GM23338 (cell line): Measurements from ENCODE around the gene NFILZ. TPM values are rescaled to one million over a fixed set of nuclear protein-coding genes. Genes with fewer than 3 reads are reported as not detected.

Experiments
- ATAC-seq: fragments of 200-7000 bp; cut with Tn5 transposase; 3 replicates; pipeline ENCODE4 v1.9.1; 2020
- DNase-seq: peaks from one replicate; pipeline ENCODE4 v3.0.0-alpha.2; 2015; ENCODE audit warnings: low spot score
- H2AFZ ChIP-seq: fragments of 200-600 bp; sonication (generic); 2 replicates; pipeline ENCODE4 v1.8.0; 2016; ENCODE audit warnings: antibody characterized with exemption, mild to moderate bottlenecking, moderate library complexity
- H3F3A ChIP-seq: fragments of 200-600 bp; sonication (generic); replicated peaks from 2 replicates; pipeline ENCODE4 v1.8.0; 2017; ENCODE audit warnings: antibody characterized with exemption, mixed run types, low read depth
- H3K27ac ChIP-seq: fragments of 200-600 bp; sonication (generic); 2 replicates; pipeline ENCODE4 v1.6.1; 2016; ENCODE audit warnings: low read depth
- H3K27me3 ChIP-seq: fragments of 200-600 bp; sonication (generic); 2 replicates; pipeline ENCODE4 v1.8.0; 2016; ENCODE audit warnings: mild to moderate bottlenecking, mixed run types, moderate library complexity; ENCODE audit not compliant: insufficient read depth
- H3K36me3 ChIP-seq: fragments of 200-600 bp; sonication (generic); 2 replicates; pipeline ENCODE4 v1.8.0; 2016; ENCODE audit warnings: mild to moderate bottlenecking; ENCODE audit not compliant: insufficient read depth
- H3K4me1 ChIP-seq: fragments of 200-600 bp; sonication (generic); 2 replicates; pipeline ENCODE4 v1.8.0; 2016; ENCODE audit warnings: mild to moderate bottlenecking, moderate library complexity; ENCODE audit not compliant: insufficient read depth
- H3K4me2 ChIP-seq: fragments of 200-600 bp; sonication (generic); 2 replicates; pipeline ENCODE4 v1.7.1; 2017; ENCODE audit warnings: mixed run types
- H3K4me3 ChIP-seq: fragments of 200-600 bp; sonication (generic); 2 replicates; pipeline ENCODE4 v1.6.1; 2016; ENCODE audit warnings: mixed run types
- H3K79me2 ChIP-seq: fragments of 200-600 bp; sonication (generic); replicated peaks from 2 replicates; pipeline ENCODE4 v1.8.0; 2017; ENCODE audit warnings: mild to moderate bottlenecking; ENCODE audit not compliant: insufficient read depth
- H3K9me2 ChIP-seq: fragments of 200-600 bp; sonication (generic); 2 replicates; pipeline ENCODE4 v1.8.0; 2017; ENCODE audit not compliant: insufficient read depth
- H4K20me1 ChIP-seq: fragments of 200-600 bp; sonication (generic); replicated peaks from 2 replicates; pipeline ENCODE4 v1.8.0; 2017; ENCODE audit warnings: mild to moderate bottlenecking; ENCODE audit not compliant: insufficient read depth
- H3K27ac Mint-ChIP-seq: 2 replicates; pipeline ENCODE4 v1.8.0; 2020; ENCODE audit warnings: inconsistent platforms, mild to moderate bottlenecking, moderate library complexity, mixed read lengths
- H3K27me3 Mint-ChIP-seq: 3 replicates; pipeline ENCODE4 v1.8.0; 2022; ENCODE audit warnings: low read depth, mild to moderate bottlenecking, moderate library complexity, mixed read lengths, inconsistent platforms; ENCODE audit not compliant: insufficient read depth, poor library complexity
- H3K36me3 Mint-ChIP-seq: 3 replicates; pipeline ENCODE4 v1.8.0; 2021; ENCODE audit warnings: low read depth, mild to moderate bottlenecking, inconsistent platforms, moderate library complexity, mixed read lengths
- H3K4me1 Mint-ChIP-seq: 3 replicates; pipeline ENCODE4 v1.8.0; 2020; ENCODE audit warnings: mild to moderate bottlenecking, inconsistent platforms, mixed read lengths
- H3K4me3 Mint-ChIP-seq: 3 replicates; pipeline ENCODE4 v1.8.0; 2021; ENCODE audit warnings: moderate library complexity, mild to moderate bottlenecking, inconsistent platforms, mixed read lengths
- H3K9me3 Mint-ChIP-seq: 3 replicates; pipeline ENCODE4 v1.8.0; 2020; ENCODE audit warnings: moderate library complexity, mild to moderate bottlenecking, inconsistent platforms, mixed read lengths
- CREB1 ChIP-seq: fragments of 250-450 bp; sonication (Bioruptor Pico); IDR thresholded peaks from 2 replicates; pipeline ENCODE4 v1.5.0; 2020; ENCODE audit warnings: low read depth, mild to moderate bottlenecking, moderate library complexity
- ETS1 ChIP-seq: IDR thresholded peaks from 2 replicates; pipeline ENCODE4 v1.6.1; 2016; ENCODE audit warnings: antibody characterized with exemption
- EZH2 ChIP-seq: fragments of 200-600 bp; sonication (generic); IDR thresholded peaks from one replicate; pipeline ENCODE4 v1.8.0; 2017; ENCODE audit warnings: antibody characterized with exemption, mild to moderate bottlenecking, low read depth; ENCODE audit not compliant: unreplicated experiment
- EZH2phosphoT487 ChIP-seq: fragments of 200-600 bp; sonication (generic); IDR thresholded peaks from one replicate; pipeline ENCODE4 v1.8.1; 2018; ENCODE audit warnings: antibody characterized with exemption; ENCODE audit not compliant: unreplicated experiment
- JUNB ChIP-seq: IDR thresholded peaks from one replicate; pipeline ENCODE4 v1.6.1; 2016; ENCODE audit warnings: antibody characterized with exemption; ENCODE audit not compliant: unreplicated experiment
- NANOG ChIP-seq: IDR thresholded peaks from 2 replicates; pipeline ENCODE4 v1.6.1; 2016; ENCODE audit warnings: antibody characterized with exemption, borderline replicate concordance
- POLR2AphosphoS5 ChIP-seq: IDR thresholded peaks from 2 replicates; pipeline ENCODE4 v1.6.1; 2016; ENCODE audit warnings: antibody characterized with exemption, low read depth
- REST ChIP-seq: IDR thresholded peaks from one replicate; pipeline ENCODE4 v1.6.1; 2018; ENCODE audit warnings: antibody characterized with exemption; ENCODE audit not compliant: unreplicated experiment
- ZNF114 ChIP-seq: fragments of 250-450 bp; sonication (Bioruptor Pico); IDR thresholded peaks from 2 replicates; pipeline ENCODE4 v1.5.0; 2020; ENCODE audit warnings: mild to moderate bottlenecking, moderate library complexity
- ZNF331 ChIP-seq: fragments of 250-450 bp; sonication (Bioruptor Pico); IDR thresholded peaks from 2 replicates; pipeline ENCODE4 v1.5.0; 2020; ENCODE audit warnings: low read depth, mild to moderate bottlenecking, moderate library complexity
- polyA plus RNA-seq: library from polyadenylated mRNA; unstranded; fragments of >200 nt; fragmentation: Nextera tagmentation; extraction: Ambion mirVana; gene quantifications from 2 replicates; pipeline ENCODE4 v1.2.1, GENCODE V29; 2016
- total RNA-seq: library from RNA; depleted of rRNA; stranded (reverse); fragments of >200 nt; shearing (Covaris generic); gene quantifications from 2 replicates; pipeline ENCODE4 v1.2.3, GENCODE V29; 2014
- TF ChIP-seq, protein P1 (sequence below), 2 experiments: fragments of 200-600 bp in 1 of 2; sonication (generic) in 1 of 2; conservative IDR thresholded peaks; 2 replicates each; pipeline versions ENCODE4 v1.5.1 to v1.6.1; 2016 to 2017; ENCODE audit warnings: antibody characterized with exemption in 2 of 2, low read depth in 2 of 2, mild to moderate bottlenecking in 2 of 2, moderate library complexity in 1 of 2

NFILZ gene
- total and polyA plus RNA-seq, 2 experiments from 2014 or later = not detected

DNA sequence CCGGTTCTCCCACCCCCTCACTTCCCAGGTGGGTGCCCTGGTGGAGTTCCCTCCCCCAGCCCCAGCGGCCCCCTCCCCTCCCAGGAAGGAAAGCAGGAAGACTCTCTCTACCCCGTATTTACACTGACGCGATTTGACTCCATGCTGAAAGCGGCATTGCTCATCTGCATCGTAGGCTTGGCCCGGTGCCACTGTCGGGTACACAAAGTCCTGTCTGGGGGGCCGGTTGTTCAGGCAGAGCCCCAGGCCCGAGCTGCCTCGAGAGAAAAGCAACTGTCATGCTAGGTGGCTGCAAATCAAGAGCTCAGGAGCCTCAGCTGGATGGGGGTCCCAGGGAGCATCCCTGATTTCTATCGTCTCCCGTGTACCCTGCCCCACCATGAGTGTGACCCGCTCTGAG, 34.8 kb upstream of the NFILZ start:
- Histone ChIP-seq H2AFZ (no peak overlapping the region), H3K79me2 (no peaks in the 10 kb centered on the region), H3K4me3 (no peak overlapping the region), H3K27ac (no peak overlapping the region), H3K4me1 (peaks cover 16% of the 10 kb centered on the region), H3K9me2 (no peaks in the 10 kb centered on the region), H3K36me3 (no peaks in the 10 kb centered on the region; the same call in 1 of the 2 replicates), H4K20me1 (no peaks in the 10 kb centered on the region), H3K27me3 (peaks cover 6% of the 10 kb centered on the region), H3K4me2 (no peak overlapping the region), H3F3A (peaks cover 12% of the 10 kb centered on the region; the same call in 1 of the 2 replicates)
- DNase-seq (no peak), ATAC-seq (no peak)
- Mint-ChIP-seq H3K27ac (no peak overlapping the region), H3K36me3 (peaks cover 68% of the 10 kb centered on the region), H3K4me1 (peaks cover 11% of the 10 kb centered on the region), H3K4me3 (no peak overlapping the region), H3K9me3 (peaks cover 16% of the 10 kb centered on the region), H3K27me3 (peaks cover 24% of the 10 kb centered on the region)
- TF ChIP-seq EZH2 (no peak), CREB1 (CRISPR knock-in tag) (no peak), ETS1 (no peak), JUNB (no peak), NANOG (no peak), REST (no peak), POLR2AphosphoS5 (no peak), ZNF114 (CRISPR knock-in tag) (no peak), ZNF331 (CRISPR knock-in tag) (no peak), EZH2phosphoT487 (no peak)
- TF ChIP-seq, protein P1, sequence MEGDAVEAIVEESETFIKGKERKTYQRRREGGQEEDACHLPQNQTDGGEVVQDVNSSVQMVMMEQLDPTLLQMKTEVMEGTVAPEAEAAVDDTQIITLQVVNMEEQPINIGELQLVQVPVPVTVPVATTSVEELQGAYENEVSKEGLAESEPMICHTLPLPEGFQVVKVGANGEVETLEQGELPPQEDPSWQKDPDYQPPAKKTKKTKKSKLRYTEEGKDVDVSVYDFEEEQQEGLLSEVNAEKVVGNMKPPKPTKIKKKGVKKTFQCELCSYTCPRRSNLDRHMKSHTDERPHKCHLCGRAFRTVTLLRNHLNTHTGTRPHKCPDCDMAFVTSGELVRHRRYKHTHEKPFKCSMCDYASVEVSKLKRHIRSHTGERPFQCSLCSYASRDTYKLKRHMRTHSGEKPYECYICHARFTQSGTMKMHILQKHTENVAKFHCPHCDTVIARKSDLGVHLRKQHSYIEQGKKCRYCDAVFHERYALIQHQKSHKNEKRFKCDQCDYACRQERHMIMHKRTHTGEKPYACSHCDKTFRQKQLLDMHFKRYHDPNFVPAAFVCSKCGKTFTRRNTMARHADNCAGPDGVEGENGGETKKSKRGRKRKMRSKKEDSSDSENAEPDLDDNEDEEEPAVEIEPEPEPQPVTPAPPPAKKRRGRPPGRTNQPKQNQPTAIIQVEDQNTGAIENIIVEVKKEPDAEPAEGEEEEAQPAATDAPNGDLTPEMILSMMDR (conservative IDR thresholded peaks at IDR 0.05; ENCODE audit: low read depth in 2 of 2) = no peak
